Measurements from ENCODE around the gene PAOX.

GRCh38 chr10:133439517-133440461, 60.7 kb downstream of the PAOX start:
- TF ChIP-seq BHLHE40 (IDR thresholded peaks at IDR 0.05; ENCODE audit: low read depth, low read length) (no peak), PHF8 (IDR thresholded peaks at IDR 0.05; ENCODE audit: borderline replicate concordance, low read depth) (no peak), POLR2A (IDR thresholded peaks at IDR 0.05; ENCODE audit: low read length) (no peak), MAZ (IDR thresholded peaks at IDR 0.05; ENCODE audit: borderline replicate concordance, low read depth, low read length) (no peak), ATOH8 (CRISPR knock-in tag; IDR thresholded peaks at IDR 0.05; ENCODE audit: low read depth) (no peak), REST (IDR thresholded peaks at IDR 0.05) (no peak), RFX5 (IDR thresholded peaks at IDR 0.05) (no peak), ELK1 (IDR thresholded peaks at IDR 0.05; ENCODE audit: low read depth, low read length) (no peak), MAX (IDR thresholded peaks at IDR 0.05) (no peak), CTCF (IDR thresholded peaks at IDR 0.05) (no peak), ESRRA (IDR thresholded peaks at IDR 0.05; ENCODE audit: borderline replicate concordance, low read length) (no peak), CHD2 (IDR thresholded peaks at IDR 0.05; ENCODE audit: low read length, partially characterized antibody) (no peak), RCOR1 (IDR thresholded peaks at IDR 0.05; ENCODE audit: low read depth, low read length) (no peak)

All from A549 (cell line).